A673 (cell line): ENCODE results near the gene SLC7A1. TPM values are rescaled to one million over a fixed set of nuclear protein-coding genes. Genes with fewer than 3 reads are reported as not detected.

ENCODE experiments used
- BruUV-seq: library from RNA; stranded (reverse); fragments of 400-500 nt; replicated peaks from 2 replicates; lab custom pipeline; 2021; lab: Mats Ljungman, UMichigan
- CTCF ChIA-PET: fragments of 300-600 bp; sonication (Branson Sonifier 250); formaldehyde crosslinking; loops from one replicate; lab custom pipeline; 2022; ENCODE audit warnings: antibody characterized with exemption; lab: Charles Lee
- POLR2A ChIA-PET: fragments of 300-600 bp; sonication (Branson Sonifier 250); formaldehyde crosslinking; loops from one replicate; lab custom pipeline; 2022; ENCODE audit warnings: antibody characterized with exemption; ENCODE audit not compliant: low non-redundant PET; lab: Charles Lee
- DNase-seq: peaks from one replicate; pipeline ENCODE4 v3.0.0-alpha.2; 2015; ENCODE audit warnings: low spot score
- H3K27ac ChIP-seq: fragments of 200-600 bp; sonication (generic); 2 replicates; pipeline ENCODE4 v1.5.1; 2016; ENCODE audit warnings: mixed run types, low read depth, mild to moderate bottlenecking, mixed read lengths, antibody characterized with exemption, low read length; ENCODE audit not compliant: poor library complexity, severe bottlenecking
- H3K27me3 ChIP-seq: fragments of 200-600 bp; sonication (generic); replicated peaks from 2 replicates; pipeline ENCODE4 v1.6.1; 2017; ENCODE audit warnings: mixed run types, low read depth, mild to moderate bottlenecking, mixed read lengths, antibody characterized with exemption, low read length; ENCODE audit not compliant: insufficient read depth, poor library complexity
- H3K36me3 ChIP-seq: fragments of 200-600 bp; sonication (generic); 2 replicates; pipeline ENCODE4 v1.6.1; 2016; ENCODE audit warnings: mixed run types, mild to moderate bottlenecking, mixed read lengths, antibody characterized with exemption, low read length; ENCODE audit not compliant: insufficient read depth, poor library complexity, severe bottlenecking
- H3K4me1 ChIP-seq: fragments of 200-600 bp; sonication (generic); 2 replicates; pipeline ENCODE4 v1.6.1; 2017; ENCODE audit warnings: mixed run types, mild to moderate bottlenecking, mixed read lengths, antibody characterized with exemption, low read length; ENCODE audit not compliant: insufficient read depth, poor library complexity, severe bottlenecking
- H3K4me3 ChIP-seq: fragments of 200-600 bp; sonication (generic); 2 replicates; pipeline ENCODE4 v1.5.1; 2016; ENCODE audit warnings: low read depth, mixed run types, mild to moderate bottlenecking, mixed read lengths, low read length; ENCODE audit not compliant: poor library complexity, severe bottlenecking
- H3K9me3 ChIP-seq: fragments of 200-600 bp; sonication (generic); 2 replicates; pipeline ENCODE4 v1.6.1; 2016; ENCODE audit warnings: mixed run types, low read depth, mild to moderate bottlenecking, mixed read lengths, antibody characterized with exemption, low read length; ENCODE audit not compliant: poor library complexity, severe bottlenecking
- CTCF ChIP-seq: fragments of 300-800, 200-600 bp; sonication (generic); conservative IDR thresholded peaks from 2 replicates; pipeline ENCODE4 v1.5.1; 2017; ENCODE audit warnings: low read depth, mild to moderate bottlenecking, antibody characterized with exemption, low read length, moderate library complexity, mixed read lengths
- EZH2 ChIP-seq: fragments of 200-600 bp; sonication (generic); IDR thresholded peaks from 2 replicates; pipeline ENCODE4 v1.6.1; 2017; ENCODE audit warnings: borderline replicate concordance, low read depth, mild to moderate bottlenecking, mixed read lengths, antibody characterized with exemption, low read length; ENCODE audit not compliant: poor library complexity, severe bottlenecking
- intact Hi-C: fragments of 100-400 bp; cut with micrococcal nuclease; formaldehyde crosslinking; loops from one replicate; pipeline ENCODE4 v1.10.0; 2022; ENCODE audit not compliant: unreplicated experiment
- total RNA-seq: library from RNA; stranded (reverse); gene quantifications from 2 replicates; pipeline ENCODE4 v1.2.3, GENCODE V29; 2021

SLC7A1 gene
- total RNA-seq, 1 experiment from 2014 or later = 81.6 TPM

GRCh38 chr13:29541400-29541799, 54.1 kb downstream of the SLC7A1 start:
- peaks cover 12% of the 10 kb centered on the region for H3K4me1 ChIP-seq
- CTCF ChIA-PET = no interaction called here
- no peak for DNase-seq
- no peak overlapping the region for H3K4me3 ChIP-seq
- no peaks in the 10 kb centered on the region for H3K9me3 ChIP-seq
- POLR2A ChIA-PET = no interaction called here
- H3K36me3 ChIP-seq = no peaks in the 10 kb centered on the region
- no peaks in the 10 kb centered on the region for H3K27me3 ChIP-seq
- intact Hi-C loops = no loop called here
- no peak overlapping the region for H3K27ac ChIP-seq
- TF ChIP-seq CTCF (no peak), EZH2 (no peak)
- BruUV-seq = no TSS peak

DNA sequence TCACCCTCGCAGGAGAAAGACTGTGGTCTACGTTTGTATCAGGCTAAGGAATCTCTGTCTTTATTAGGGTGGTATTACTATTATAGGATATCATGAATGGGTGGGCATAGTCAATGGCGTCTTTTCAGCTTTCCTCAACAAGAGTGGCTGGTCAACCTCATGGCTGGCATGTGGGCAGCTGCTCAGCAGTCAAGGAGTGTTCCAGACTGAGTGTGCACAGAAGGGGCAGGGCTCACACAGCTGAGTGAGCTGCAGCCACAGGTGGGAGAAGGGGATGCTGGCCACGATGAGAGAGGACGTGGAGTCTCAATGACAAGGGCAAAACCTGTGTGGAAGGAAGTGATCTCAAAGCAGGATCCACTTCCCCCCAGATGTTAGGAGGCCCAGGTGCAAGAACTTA, 54.7 kb downstream of the SLC7A1 start:
- BruUV-seq = no TSS peak
- H3K4me1 ChIP-seq = peaks cover 14% of the 10 kb centered on the region
- intact Hi-C loops = no loop called here
- no peak overlapping the region for H3K27ac ChIP-seq
- H3K4me3 ChIP-seq = no peak overlapping the region
- H3K27me3 ChIP-seq = no peaks in the 10 kb centered on the region
- no peak for DNase-seq
- ChIA-PET POLR2A (no interaction called here), CTCF (no interaction called here)
- H3K36me3 ChIP-seq = peaks cover 2% of the 10 kb centered on the region
- TF ChIP-seq EZH2 (no peak), CTCF (no peak)
- no peaks in the 10 kb centered on the region for H3K9me3 ChIP-seq

GRCh38 chr13:29540334-29540733, 55.2 kb downstream of the SLC7A1 start:
- H3K9me3 ChIP-seq = no peaks in the 10 kb centered on the region
- TF ChIP-seq CTCF (no peak), EZH2 (no peak)
- H3K27me3 ChIP-seq = no peaks in the 10 kb centered on the region
- DNase-seq = no peak
- ChIA-PET CTCF (no interaction called here), POLR2A (no interaction called here)
- peaks cover 18% of the 10 kb centered on the region for H3K4me1 ChIP-seq
- H3K36me3 ChIP-seq = peaks cover 7% of the 10 kb centered on the region
- no TSS peak for BruUV-seq
- intact Hi-C loops = no loop called here
- H3K27ac ChIP-seq = no peak overlapping the region
- H3K4me3 ChIP-seq = no peak overlapping the region
